Mesenchymal stem cell (in vitro differentiated cells and primary cell): ENCODE results near the gene FRYL.
A peak's percentile ranks its signal among the peaks of the same experiment; 100 is the strongest.
"Not testable (repeated sequence)": the region's sequence is repeated elsewhere in the genome, so short reads cannot be mapped to it uniquely, and the experiment has no call there.

Experiments
- DNase-seq: peaks from one replicate; pipeline ENCODE4 v3.0.0-alpha.2; 2013
- H2AFZ ChIP-seq: one replicate; pipeline ENCODE4 v1.6.1; 2013; ENCODE audit warnings: low read depth, mild to moderate bottlenecking, control low read depth, inconsistent platforms, low read length, moderate library complexity
- H2AK5ac ChIP-seq: 2 replicates; pipeline ENCODE4 v1.6.1; 2013; ENCODE audit warnings: low read length, moderate library complexity, mild to moderate bottlenecking, inconsistent platforms; ENCODE audit not compliant: severe bottlenecking
- H2BK120ac ChIP-seq: one replicate; pipeline ENCODE4 v1.6.1; 2013; ENCODE audit warnings: low read depth, mild to moderate bottlenecking, inconsistent platforms, low read length, moderate library complexity
- H2BK12ac ChIP-seq, 2 experiments: one replicate each; pipeline ENCODE4 v1.6.1; 2013; ENCODE audit warnings: inconsistent platforms in 2 of 2, low read length in 2 of 2, mild to moderate bottlenecking in 2 of 2, moderate library complexity in 2 of 2, control low read depth in 1 of 2
- H2BK15ac ChIP-seq: one replicate; pipeline ENCODE4 v1.6.1; 2013; ENCODE audit warnings: mild to moderate bottlenecking, low read depth, inconsistent platforms; ENCODE audit not compliant: poor library complexity, severe bottlenecking
- H2BK5ac ChIP-seq: 2 replicates; pipeline ENCODE4 v1.6.1; 2013; ENCODE audit warnings: low read depth, mild to moderate bottlenecking, low read length, control low read depth, inconsistent platforms; ENCODE audit not compliant: poor library complexity, severe bottlenecking
- H3K14ac ChIP-seq, 2 experiments: one replicate each; pipeline ENCODE4 v1.6.1; 2013; ENCODE audit warnings: inconsistent platforms in 2 of 2, low read length in 2 of 2, control low read depth in 1 of 2, mild to moderate bottlenecking in 1 of 2, moderate library complexity in 1 of 2
- H3K18ac ChIP-seq, 2 experiments: one replicate each; pipeline ENCODE4 v1.6.1; 2013; ENCODE audit warnings: inconsistent platforms in 2 of 2, low read length in 2 of 2, control low read depth in 1 of 2, low read depth in 1 of 2, mild to moderate bottlenecking in 1 of 2
- H3K23ac ChIP-seq, 2 experiments: one replicate each; pipeline ENCODE4 v1.6.1; 2013; ENCODE audit warnings: inconsistent platforms in 2 of 2, low read length in 2 of 2, mild to moderate bottlenecking in 2 of 2, moderate library complexity in 2 of 2, control low read depth in 1 of 2
- H3K27ac ChIP-seq: 2 replicates; pipeline ENCODE4 v1.5.1; 2013; ENCODE audit warnings: mild to moderate bottlenecking, moderate library complexity, low read length, control low read depth, inconsistent platforms; ENCODE audit not compliant: poor library complexity, severe bottlenecking
- H3K27me3 ChIP-seq, 2 experiments: 2 replicates each; pipeline versions ENCODE4 v1.6.1 to v1.7.0; 2013; ENCODE audit warnings: low read length in 2 of 2, mild to moderate bottlenecking in 2 of 2, moderate library complexity in 2 of 2, control low read depth in 1 of 2, inconsistent platforms in 1 of 2; ENCODE audit not compliant: control insufficient read depth in 1 of 2, insufficient read depth in 1 of 2
- H3K36me3 ChIP-seq, 2 experiments: 2 replicates each; pipeline versions ENCODE4 v1.6.1 to v1.7.0; 2013; ENCODE audit warnings: low read length in 2 of 2, control low read depth in 1 of 2, inconsistent platforms in 1 of 2, low read depth in 1 of 2, mild to moderate bottlenecking in 1 of 2; ENCODE audit not compliant: insufficient read depth in 2 of 2, control insufficient read depth in 1 of 2
- H3K4ac ChIP-seq, 2 experiments: one replicate each; pipeline ENCODE4 v1.6.1; 2013; ENCODE audit warnings: inconsistent platforms in 2 of 2, low read length in 2 of 2, mild to moderate bottlenecking in 2 of 2, moderate library complexity in 2 of 2, control low read depth in 1 of 2, low read depth in 1 of 2
- H3K4me1 ChIP-seq: 2 replicates; pipeline ENCODE4 v1.6.1; 2013; ENCODE audit warnings: low read depth, low read length, control low read depth; ENCODE audit not compliant: control insufficient read depth, insufficient read depth
- H3K4me2 ChIP-seq: 2 replicates; pipeline ENCODE4 v1.6.1; 2013; ENCODE audit warnings: low read length, mild to moderate bottlenecking, inconsistent platforms; ENCODE audit not compliant: poor library complexity, severe bottlenecking
- H3K4me3 ChIP-seq, 2 experiments: 2 replicates each; pipeline versions ENCODE4 v1.5.1 to v1.7.0; 2013; ENCODE audit warnings: low read length in 2 of 2, mild to moderate bottlenecking in 2 of 2, control low read depth in 1 of 2, low read depth in 1 of 2; ENCODE audit not compliant: insufficient read depth in 1 of 2
- H3K79me1 ChIP-seq: replicated peaks from 2 replicates; pipeline ENCODE4 v1.6.1; 2013; ENCODE audit warnings: mild to moderate bottlenecking, control low read depth, low read length, inconsistent platforms; ENCODE audit not compliant: poor library complexity, severe bottlenecking
- H3K9ac ChIP-seq: 2 replicates; pipeline ENCODE4 v1.7.0; 2013; ENCODE audit warnings: mild to moderate bottlenecking, low read length, moderate library complexity
- H3K9me3 ChIP-seq: 2 replicates; pipeline ENCODE4 v1.7.0; 2013; ENCODE audit warnings: mild to moderate bottlenecking, low read length; ENCODE audit not compliant: control insufficient read depth
- H4K8ac ChIP-seq: one replicate; pipeline ENCODE4 v1.6.1; 2013; ENCODE audit warnings: inconsistent platforms, mild to moderate bottlenecking, low read length, moderate library complexity
- H4K91ac ChIP-seq: one replicate; pipeline ENCODE4 v1.6.1; 2013; ENCODE audit warnings: mild to moderate bottlenecking, low read length, inconsistent platforms
- WGBS: methylation state at CpG from one replicate; pipeline ENCODE4 v1.1.7; 2013; ENCODE audit warnings: mixed read lengths; 5-methylcytosine and 5-hydroxymethylcytosine counted together

The FRYL gene

DNA sequence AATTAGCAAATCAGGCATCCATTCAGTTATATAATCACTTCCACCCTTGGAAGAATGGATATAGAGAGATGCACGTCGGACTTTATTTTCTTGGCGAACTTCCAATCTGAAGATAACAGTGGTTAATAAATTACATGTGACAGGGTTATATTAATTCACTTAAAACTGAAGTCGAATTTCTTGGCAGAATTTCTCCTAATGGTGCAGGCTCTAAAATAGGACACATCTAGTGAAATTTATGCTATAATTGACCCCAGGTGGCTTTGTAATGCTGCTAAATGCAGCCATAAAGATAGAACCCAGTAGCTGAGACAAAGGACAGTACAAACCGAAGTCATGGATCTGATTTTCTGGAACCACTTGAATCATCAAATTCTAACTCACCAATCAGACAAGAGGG lies 317.7 kb downstream of the FRYL start:
- H2BK15ac ChIP-seq, result no peak overlapping the region

DNA sequence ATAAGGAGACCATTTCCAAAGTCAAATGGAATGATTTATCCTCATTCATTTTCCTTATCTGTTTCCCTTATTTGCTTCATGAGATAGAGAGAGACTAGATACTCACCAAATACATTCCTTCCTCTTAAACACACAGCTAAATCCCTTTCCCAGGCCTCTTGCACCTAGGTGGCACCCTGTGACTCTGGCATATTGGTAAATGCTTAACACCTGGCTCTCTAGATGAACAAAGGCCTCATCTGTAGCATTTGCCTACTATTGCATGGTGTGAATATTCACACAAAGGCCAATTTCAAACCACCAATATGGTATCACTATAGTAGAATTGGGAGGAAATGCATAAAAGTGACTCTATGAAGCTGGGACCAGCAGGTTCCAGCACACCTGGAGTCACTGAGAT lies 319.1 kb downstream of the FRYL start:
- Histone ChIP-seq H3K9ac (no peak overlapping the region), H3K23ac (no peak overlapping the region), H2BK15ac (no peak overlapping the region), H3K14ac (peak overlapping the region in 1 of 2 experiments; percentile 7), H2BK120ac (no peak overlapping the region), H3K9me3 (peaks cover 5% of the 10 kb centered on the region), H4K8ac (no peak overlapping the region), H3K79me1 (no peaks in the 10 kb centered on the region), H3K36me3 (no peaks in the 10 kb centered on the region), H2BK5ac (no peak overlapping the region), H2AFZ (no peak overlapping the region), H2AK5ac (no peak overlapping the region), H3K4me1 (no peaks in the 10 kb centered on the region), H3K4me3 (no peak overlapping the region), H3K4ac (no peak overlapping the region), H3K18ac (no peak overlapping the region), H4K91ac (no peak overlapping the region), H2BK12ac (no peak overlapping the region), H3K27ac (no peak overlapping the region), H3K27me3 (peaks cover 0 to 5% of the 10 kb centered on the region in 2 experiments), H3K4me2 (no peak overlapping the region)
- no peak for DNase-seq

More for the DNA sequence above, 317.7 kb downstream of the FRYL start:
- DNase-seq, result no peak
- Histone ChIP-seq H3K4me2 (no peak overlapping the region), H4K8ac (no peak overlapping the region), H2AK5ac (no peak overlapping the region), H3K9me3 (peaks cover 5% of the 10 kb centered on the region), H3K4me1 (no peaks in the 10 kb centered on the region), H3K18ac (no peak overlapping the region), H2AFZ (no peak overlapping the region), H3K79me1 (no peaks in the 10 kb centered on the region), H2BK12ac (no peak overlapping the region), H3K9ac (no peak overlapping the region), H3K4ac (no peak overlapping the region), H3K14ac (no peak overlapping the region), H3K4me3 (no peak overlapping the region), H3K27ac (no peak overlapping the region), H2BK5ac (no peak overlapping the region), H3K36me3 (no peaks in the 10 kb centered on the region), H3K27me3 (peaks cover 0 to 5% of the 10 kb centered on the region in 2 experiments), H3K23ac (no peak overlapping the region), H4K91ac (no peak overlapping the region), H2BK120ac (no peak overlapping the region)
- 91% methylated on average over 2 of the region's 5 CpGs for WGBS

DNA sequence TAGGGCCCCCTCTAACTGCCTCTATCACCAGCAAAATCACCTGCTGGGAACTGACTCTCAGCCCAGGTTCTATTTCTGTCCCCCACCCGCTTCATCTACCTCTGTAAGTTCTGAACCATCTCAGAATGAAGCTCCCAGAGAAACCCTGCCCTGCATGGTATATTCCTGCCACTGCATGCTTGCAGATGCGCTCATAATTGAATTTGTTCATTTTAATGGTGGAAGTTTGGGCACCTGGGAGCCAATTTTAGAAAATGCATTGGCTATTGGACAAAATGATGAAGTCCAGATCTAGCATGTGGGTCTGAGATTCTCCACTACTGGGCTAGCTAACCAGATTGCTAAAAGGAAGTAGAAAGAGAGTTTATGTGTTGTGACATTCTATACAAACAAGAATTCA lies 325.5 kb downstream of the FRYL start:
- no peak for DNase-seq
- no peak overlapping the region for H2BK120ac ChIP-seq
- H3K9ac ChIP-seq, result no peak overlapping the region
- no peak overlapping the region for H3K4ac ChIP-seq
- no peak overlapping the region for H3K4me3 ChIP-seq
- no peak overlapping the region for H4K91ac ChIP-seq
- no peaks in the 10 kb centered on the region for H3K27me3 ChIP-seq
- 79% methylated on average over 2 of the region's 2 CpGs for WGBS
- no peaks in the 10 kb centered on the region for H3K9me3 ChIP-seq
- H2BK5ac ChIP-seq, result no peak overlapping the region
- no peak overlapping the region for H3K14ac ChIP-seq
- H2AK5ac ChIP-seq, result no peak overlapping the region
- H2BK12ac ChIP-seq, result no peak overlapping the region
- no peak overlapping the region for H3K23ac ChIP-seq
- no peak overlapping the region for H2BK15ac ChIP-seq
- no peak overlapping the region for H3K27ac ChIP-seq
- H3K79me1 ChIP-seq, result no peaks in the 10 kb centered on the region
- H2AFZ ChIP-seq, result no peak overlapping the region
- no peak overlapping the region for H3K4me2 ChIP-seq
- H3K36me3 ChIP-seq, result no peaks in the 10 kb centered on the region
- no peaks in the 10 kb centered on the region for H3K4me1 ChIP-seq
- H3K18ac ChIP-seq, result no peak overlapping the region
- H4K8ac ChIP-seq, result no peak overlapping the region

GRCh38 chr4:48451656-48452055 lies 328.4 kb downstream of the FRYL start:
- WGBS, result 89% methylated on average over 3 of the region's 3 CpGs
- not testable (repeated sequence) for H3K79me1 ChIP-seq, H2AK5ac ChIP-seq, H2BK120ac ChIP-seq, H4K8ac ChIP-seq, H3K36me3 ChIP-seq, H3K4me3 ChIP-seq, H4K91ac ChIP-seq, H3K4ac ChIP-seq, H3K9me3 ChIP-seq, H3K4me1 ChIP-seq, H3K23ac ChIP-seq, DNase-seq, H2BK15ac ChIP-seq, H2BK5ac ChIP-seq, H3K27me3 ChIP-seq, H3K18ac ChIP-seq, H2AFZ ChIP-seq, H3K14ac ChIP-seq, H2BK12ac ChIP-seq, H3K4me2 ChIP-seq, H3K27ac ChIP-seq, H3K9ac ChIP-seq
